AG04450 (cell line): Measurements from ENCODE around the gene MBOAT1. TPM values are rescaled to one million over a fixed set of nuclear protein-coding genes. Genes with fewer than 3 reads are reported as not detected.
A peak's percentile ranks its signal among the peaks of the same experiment; 100 is the strongest.

Experiments
- CTCF ChIA-PET: fragments of 300-600, 350-600 bp; formaldehyde crosslinking; extraction: SDS; loops from one replicate; lab custom pipeline; 2022; ENCODE audit warnings: antibody characterized with exemption, inconsistent platforms; lab: Charles Lee
- POLR2A ChIA-PET: fragments of 350-600 bp; formaldehyde crosslinking; extraction: SDS; loops from one replicate; lab custom pipeline; 2021; ENCODE audit warnings: antibody characterized with exemption, inconsistent platforms; lab: Yijun Ruan, JAX
- DNase-seq: peaks from one replicate; pipeline ENCODE4 v3.0.0-alpha.2; 2011; ENCODE audit warnings: low read depth, low spot score
- H3K27ac ChIP-seq: one replicate; pipeline ENCODE4 v1.5.1; 2012; ENCODE audit warnings: low read depth, low read length, control low read depth
- H3K27me3 ChIP-seq: one replicate; pipeline ENCODE4 v1.6.0; 2012; ENCODE audit warnings: low read length; ENCODE audit not compliant: control insufficient read depth, insufficient read depth
- H3K4me3 ChIP-seq: 2 replicates; pipeline ENCODE4 v1.5.1; 2011; ENCODE audit warnings: mild to moderate bottlenecking, low read depth, low read length, control low read depth
- H3K9me3 ChIP-seq: 2 replicates; pipeline ENCODE4 v1.5.1; 2012; ENCODE audit warnings: low read length; ENCODE audit not compliant: control insufficient read depth, insufficient read depth
- polyA minus RNA-seq: library from RNA; depleted of rRNA, polyadenylated mRNA; stranded (reverse); fragments of >200 nt; gene quantifications from 2 replicates; pipeline ENCODE4 v1.2.3, GENCODE V29; 2011; rRNA and poly(A)+ RNA removed
- polyA plus RNA-seq: library from polyadenylated mRNA; depleted of rRNA; stranded (reverse); fragments of >200 nt; gene quantifications from 2 replicates; pipeline ENCODE4 v1.2.3, GENCODE V29; 2011; rRNA removed
- TF ChIP-seq, protein P1 (sequence below): IDR thresholded peaks from 2 replicates; pipeline ENCODE4 v1.5.1; 2011; ENCODE audit warnings: low read depth, low read length, control low read depth, inconsistent platforms

MBOAT1 gene, protein sequence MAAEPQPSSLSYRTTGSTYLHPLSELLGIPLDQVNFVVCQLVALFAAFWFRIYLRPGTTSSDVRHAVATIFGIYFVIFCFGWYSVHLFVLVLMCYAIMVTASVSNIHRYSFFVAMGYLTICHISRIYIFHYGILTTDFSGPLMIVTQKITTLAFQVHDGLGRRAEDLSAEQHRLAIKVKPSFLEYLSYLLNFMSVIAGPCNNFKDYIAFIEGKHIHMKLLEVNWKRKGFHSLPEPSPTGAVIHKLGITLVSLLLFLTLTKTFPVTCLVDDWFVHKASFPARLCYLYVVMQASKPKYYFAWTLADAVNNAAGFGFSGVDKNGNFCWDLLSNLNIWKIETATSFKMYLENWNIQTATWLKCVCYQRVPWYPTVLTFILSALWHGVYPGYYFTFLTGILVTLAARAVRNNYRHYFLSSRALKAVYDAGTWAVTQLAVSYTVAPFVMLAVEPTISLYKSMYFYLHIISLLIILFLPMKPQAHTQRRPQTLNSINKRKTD
- polyA plus RNA-seq (1.9 and 2.1 TPM in 2 replicates), polyA minus RNA-seq (4.5 and 5.0 TPM in 2 replicates)

DNA sequence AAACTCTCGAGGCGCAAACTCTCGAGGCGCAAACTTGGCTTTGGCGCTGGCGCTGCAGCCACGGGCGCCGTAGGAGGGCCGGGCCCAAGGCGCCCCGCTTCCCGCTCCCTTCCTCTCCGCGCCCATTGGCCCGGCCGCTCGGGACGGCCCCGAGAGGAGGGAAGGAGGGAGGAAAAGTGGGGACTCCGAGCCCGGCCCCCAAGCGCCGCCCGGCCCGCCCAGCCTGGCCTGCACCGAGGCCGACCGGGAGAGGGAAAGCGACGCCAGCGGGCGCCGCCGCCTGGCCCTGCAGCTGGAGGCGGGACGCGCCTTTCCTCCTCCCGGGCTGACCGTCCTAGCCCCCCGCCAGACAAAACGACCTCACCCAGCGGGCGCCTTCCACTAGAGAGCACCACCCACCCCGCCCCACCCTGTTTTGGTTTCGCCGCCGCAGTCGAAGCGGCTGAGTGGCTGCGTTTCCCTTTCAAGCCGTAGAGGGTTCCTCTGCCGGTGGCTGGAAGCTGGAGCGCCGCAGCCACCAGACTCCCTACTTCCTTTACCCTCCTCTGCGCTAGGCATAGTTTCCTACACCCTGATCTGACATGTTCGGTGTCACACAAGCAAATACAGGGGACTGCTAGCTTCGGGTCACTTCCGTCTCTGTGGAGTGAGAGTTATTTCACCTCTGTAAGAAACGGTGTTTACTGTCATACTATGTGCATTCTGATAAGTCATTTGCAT, at the start of gene MBOAT1:
Gene MBOAT1 (minus strand): TSS at position 78 of the 720 bp plus-strand sequence. CDS start 235 bp downstream, outside the sequence.
- TF ChIP-seq, protein P1, sequence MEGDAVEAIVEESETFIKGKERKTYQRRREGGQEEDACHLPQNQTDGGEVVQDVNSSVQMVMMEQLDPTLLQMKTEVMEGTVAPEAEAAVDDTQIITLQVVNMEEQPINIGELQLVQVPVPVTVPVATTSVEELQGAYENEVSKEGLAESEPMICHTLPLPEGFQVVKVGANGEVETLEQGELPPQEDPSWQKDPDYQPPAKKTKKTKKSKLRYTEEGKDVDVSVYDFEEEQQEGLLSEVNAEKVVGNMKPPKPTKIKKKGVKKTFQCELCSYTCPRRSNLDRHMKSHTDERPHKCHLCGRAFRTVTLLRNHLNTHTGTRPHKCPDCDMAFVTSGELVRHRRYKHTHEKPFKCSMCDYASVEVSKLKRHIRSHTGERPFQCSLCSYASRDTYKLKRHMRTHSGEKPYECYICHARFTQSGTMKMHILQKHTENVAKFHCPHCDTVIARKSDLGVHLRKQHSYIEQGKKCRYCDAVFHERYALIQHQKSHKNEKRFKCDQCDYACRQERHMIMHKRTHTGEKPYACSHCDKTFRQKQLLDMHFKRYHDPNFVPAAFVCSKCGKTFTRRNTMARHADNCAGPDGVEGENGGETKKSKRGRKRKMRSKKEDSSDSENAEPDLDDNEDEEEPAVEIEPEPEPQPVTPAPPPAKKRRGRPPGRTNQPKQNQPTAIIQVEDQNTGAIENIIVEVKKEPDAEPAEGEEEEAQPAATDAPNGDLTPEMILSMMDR, result peak; percentile 21; the same call in 1 of the 2 replicates

GRCh38 chr6:20261685-20262084, 49.4 kb upstream of the MBOAT1 start:
- CTCF ChIA-PET, result interaction anchor here (1.0 kb wide), 1 partner anchor 49 kb away, joined by 3 read pairs; no protein-coding TSS in a partner anchor
- TF ChIP-seq, protein P1, result no peak
- Histone ChIP-seq H3K4me3 (no peak overlapping the region), H3K9me3 (peaks cover 6% of the 10 kb centered on the region; the same call in 1 of the 2 replicates), H3K27me3 (no peaks in the 10 kb centered on the region), H3K27ac (no peak overlapping the region)
- no peak for DNase-seq
- POLR2A ChIA-PET, result no interaction called here

More for the DNA sequence above, at the start of gene MBOAT1:
- Histone ChIP-seq H3K4me3 (peak within 1 kb of the TSS; percentile 89), H3K9me3 (no peaks in the 10 kb centered on the region; the same call in 1 of the 2 replicates), H3K27ac (peak within 1 kb of the TSS; percentile 59), H3K27me3 (no peaks in the 10 kb centered on the region)
- peak; percentile 70 for DNase-seq
- ChIA-PET CTCF (interaction anchor here (0.9 to 3.1 kb wide), 4 partner anchors 14 to 315 kb away, joined by 3 to 18 read pairs (median 5); no protein-coding TSS in a partner anchor), POLR2A (interaction anchor here (0.9 kb wide), 1 partner anchor 86 kb away, joined by 3 read pairs; no protein-coding TSS in a partner anchor)

DNA sequence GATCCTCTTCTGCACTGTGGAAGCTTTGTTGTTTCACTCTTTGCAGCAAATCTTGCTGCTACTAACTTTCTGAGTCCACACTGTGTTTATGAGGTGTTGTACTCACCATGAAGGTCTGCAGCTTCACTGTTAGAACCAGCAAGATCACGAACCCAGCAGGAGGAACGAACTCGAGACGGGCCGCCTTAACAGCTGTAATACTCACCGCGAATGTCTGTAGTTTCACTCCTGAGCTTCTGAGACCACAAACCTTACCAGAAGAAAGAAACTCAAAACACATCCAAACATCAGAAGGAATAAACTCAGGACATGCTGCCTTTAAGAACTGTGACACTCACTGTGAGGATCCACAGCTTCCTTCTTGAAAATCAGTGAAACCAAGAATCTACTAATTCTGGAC, 48.1 kb upstream of the MBOAT1 start:
- TF ChIP-seq, protein P1, result no peak
- POLR2A ChIA-PET, result no interaction called here
- Histone ChIP-seq H3K4me3 (no peak overlapping the region), H3K27ac (no peak overlapping the region), H3K27me3 (no peaks in the 10 kb centered on the region), H3K9me3 (peaks cover 6% of the 10 kb centered on the region; the same call in 1 of the 2 replicates)
- no peak for DNase-seq
- CTCF ChIA-PET, result no interaction called here

DNA sequence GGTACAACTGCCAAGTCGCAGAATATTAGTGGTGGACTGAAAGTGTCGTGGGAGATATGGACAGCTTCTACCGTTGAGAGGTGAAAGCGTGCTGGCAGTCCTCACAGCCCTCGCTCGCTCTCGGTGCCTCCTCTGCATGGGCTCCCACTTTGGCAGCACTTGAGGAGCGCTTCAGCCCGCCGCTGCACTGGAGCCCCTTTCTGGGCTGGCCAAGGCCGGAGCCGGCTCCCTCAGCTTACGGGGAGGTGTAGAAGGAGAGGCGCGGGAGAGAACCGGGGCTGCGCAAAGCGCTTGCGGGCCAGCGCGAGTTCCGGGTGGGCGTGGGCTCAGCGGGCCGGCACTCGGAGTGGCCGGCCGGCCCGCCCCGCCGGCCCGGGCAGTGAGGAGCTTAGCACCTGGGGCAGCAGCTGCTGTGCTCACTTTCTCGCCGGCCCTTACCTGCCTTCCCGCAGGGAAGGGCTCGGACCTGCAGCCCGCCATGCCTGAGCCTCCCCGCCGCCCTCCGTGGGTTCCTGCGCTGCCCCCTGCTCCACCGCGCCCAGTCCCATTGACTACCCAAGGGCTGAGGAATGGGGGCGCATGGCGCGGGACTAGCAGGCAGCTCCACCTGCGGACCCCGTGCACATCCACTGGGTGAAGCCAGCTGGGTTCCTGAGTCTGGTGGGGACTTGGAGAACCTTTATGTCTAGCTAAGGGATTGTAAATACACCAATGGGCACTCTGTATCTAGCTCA, 47.2 kb upstream of the MBOAT1 start:
- POLR2A ChIA-PET, result no interaction called here
- no peak overlapping the region for H3K27ac ChIP-seq
- H3K27me3 ChIP-seq, result no peaks in the 10 kb centered on the region
- CTCF ChIA-PET, result no interaction called here
- no peak for DNase-seq
- TF ChIP-seq, protein P1, result no peak
- H3K9me3 ChIP-seq, result peaks cover 6% of the 10 kb centered on the region; the same call in 1 of the 2 replicates
- H3K4me3 ChIP-seq, result no peak overlapping the region
